ENCODE results near the gene RGSL1. TPM values are rescaled to one million over a fixed set of nuclear protein-coding genes. Genes with fewer than 3 reads are reported as not detected.

RGSL1 gene
- total RNA-seq, 1 experiment from 2014 or later = not detected

GRCh38 chr1:182588500-182589396 is 138.8 kb downstream of the RGSL1 start, which contains the start of gene RNASEL:
Gene RNASEL (minus strand): TSS chr1:182589256. CDS start chr1:182586806, 2,450 bp downstream.
- DNase-seq (ENCODE audit: low read depth) = peak; percentile 77

GRCh38 chr1:182589520-182589919 is 139.6 kb downstream of the RGSL1 start:
- DNase-seq (ENCODE audit: low read depth) = no peak

- DNase-seq (ENCODE audit: low read depth) = no peak
These were observed 140.0 kb downstream of the RGSL1 start for GRCh38 chr1:182589931-182590330.

GRCh38 chr1:182595641-182596240 is 145.8 kb downstream of the RGSL1 start:
- DNase-seq (ENCODE audit: low read depth) = peak; percentile 68

DNA sequence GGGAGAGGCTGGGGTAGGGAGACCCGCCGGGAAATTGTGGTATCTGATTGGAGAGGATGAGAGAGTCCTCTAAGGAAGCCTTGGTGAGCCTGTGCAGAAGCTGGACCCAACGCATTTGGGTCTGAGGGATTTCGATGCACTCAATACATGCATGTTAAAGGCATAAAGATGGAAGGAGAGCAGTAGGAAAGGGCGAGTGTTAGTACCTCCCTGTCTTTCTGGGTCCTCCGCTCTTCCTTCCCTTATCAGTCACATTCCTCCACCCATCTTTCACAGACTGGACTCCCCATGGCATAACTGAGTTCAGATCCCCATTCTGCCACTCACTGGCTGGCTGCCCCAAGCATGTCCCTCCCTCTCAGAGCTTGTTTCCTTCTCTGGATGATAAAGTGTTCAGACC is 147.0 kb downstream of the RGSL1 start:
- DNase-seq (ENCODE audit: low read depth) = no peak

GRCh38 chr1:182598296-182598695 is 148.3 kb downstream of the RGSL1 start:
- no peak for DNase-seq (ENCODE audit: low read depth)

GRCh38 chr1:182599339-182599738 is 149.4 kb downstream of the RGSL1 start:
- no peak for DNase-seq (ENCODE audit: low read depth)

GRCh38 chr1:182600036-182600713 is 150.2 kb downstream of the RGSL1 start:
- DNase-seq (ENCODE audit: low read depth) = no peak

DNA sequence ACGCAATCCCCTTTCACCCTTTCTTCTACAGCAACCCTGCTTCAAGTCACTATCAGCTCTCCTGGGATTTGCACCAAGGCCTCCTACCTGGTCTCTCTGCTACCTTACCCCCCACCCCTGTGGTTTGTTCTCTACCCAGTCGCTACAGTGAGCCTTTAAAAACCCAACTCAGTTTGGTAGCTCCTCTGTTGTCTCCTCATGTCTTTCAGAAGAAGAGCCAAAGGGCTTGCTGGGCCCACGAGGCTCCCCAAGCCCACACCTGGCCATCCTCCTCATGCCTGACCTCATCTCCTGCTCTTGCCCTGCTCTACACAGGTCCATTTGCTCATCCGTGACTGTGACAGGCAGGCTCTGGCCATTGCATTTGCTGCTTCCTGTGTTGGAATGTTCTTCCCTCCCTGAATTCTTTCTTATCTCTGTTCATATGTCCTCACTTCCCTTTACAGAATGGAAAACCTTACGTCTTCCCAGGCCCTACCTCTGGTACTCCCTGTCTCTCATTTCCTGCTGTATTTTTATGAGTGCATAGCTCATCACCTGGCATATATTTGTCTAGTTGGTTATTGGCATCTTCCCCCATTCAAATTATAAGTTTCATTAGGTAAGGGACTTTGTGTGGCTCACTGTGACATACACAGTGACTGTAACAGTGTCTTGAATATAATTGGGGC is 150.9 kb downstream of the RGSL1 start:
- no peak for DNase-seq (ENCODE audit: low read depth)

DNA sequence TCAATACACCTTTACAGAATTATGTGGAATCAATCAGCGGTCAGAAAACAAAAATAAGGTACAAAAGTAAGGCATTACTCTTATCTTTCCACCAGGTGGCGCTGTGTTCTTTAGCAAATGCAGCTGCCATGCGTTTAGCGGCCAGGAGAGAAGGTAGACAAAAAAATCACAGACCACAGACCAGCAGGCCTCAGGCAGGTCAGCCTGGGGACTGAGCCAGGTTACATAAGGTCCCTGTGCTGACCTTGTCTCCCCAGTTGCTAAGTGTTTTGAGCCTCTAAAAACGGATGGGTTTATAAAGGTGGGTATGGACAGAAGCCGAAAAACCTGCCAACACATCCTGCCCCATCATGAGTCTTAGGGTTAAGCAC is 151.5 kb downstream of the RGSL1 start:
- peak; percentile 80 for DNase-seq (ENCODE audit: low read depth)

GRCh38 chr1:182601913-182602312 is 152.0 kb downstream of the RGSL1 start:
- no peak for DNase-seq (ENCODE audit: low read depth)

- no peak for DNase-seq (ENCODE audit: low read depth)
These were observed 153.1 kb downstream of the RGSL1 start for GRCh38 chr1:182602935-182603645.

DNA sequence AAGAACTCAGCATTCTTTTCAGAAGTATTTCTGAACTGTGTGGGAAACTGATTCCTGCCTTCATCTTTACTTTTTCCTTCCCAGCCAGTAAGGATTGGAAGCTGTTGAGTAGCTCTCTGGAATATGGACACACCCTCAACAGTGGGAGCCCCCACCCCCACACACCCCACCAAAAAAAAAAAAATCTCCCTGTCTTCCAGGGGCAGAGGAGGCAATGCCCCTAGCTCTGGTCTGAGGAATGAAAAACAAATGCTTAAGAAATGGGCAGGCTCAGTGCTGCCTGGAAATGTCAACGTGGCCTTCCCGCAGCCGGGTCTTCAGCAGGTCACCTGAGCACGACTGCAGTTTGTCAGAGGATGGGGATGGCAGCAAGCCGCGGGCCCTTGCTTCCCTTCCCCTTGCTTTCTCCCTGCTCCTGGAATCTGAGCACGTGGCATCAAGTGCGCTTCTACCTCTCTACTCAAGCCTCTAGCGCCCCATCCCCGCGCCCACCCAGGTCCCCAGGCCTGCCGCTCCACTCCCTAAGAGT is 153.8 kb downstream of the RGSL1 start:
- DNase-seq (ENCODE audit: low read depth) = peak; percentile 30

DNA sequence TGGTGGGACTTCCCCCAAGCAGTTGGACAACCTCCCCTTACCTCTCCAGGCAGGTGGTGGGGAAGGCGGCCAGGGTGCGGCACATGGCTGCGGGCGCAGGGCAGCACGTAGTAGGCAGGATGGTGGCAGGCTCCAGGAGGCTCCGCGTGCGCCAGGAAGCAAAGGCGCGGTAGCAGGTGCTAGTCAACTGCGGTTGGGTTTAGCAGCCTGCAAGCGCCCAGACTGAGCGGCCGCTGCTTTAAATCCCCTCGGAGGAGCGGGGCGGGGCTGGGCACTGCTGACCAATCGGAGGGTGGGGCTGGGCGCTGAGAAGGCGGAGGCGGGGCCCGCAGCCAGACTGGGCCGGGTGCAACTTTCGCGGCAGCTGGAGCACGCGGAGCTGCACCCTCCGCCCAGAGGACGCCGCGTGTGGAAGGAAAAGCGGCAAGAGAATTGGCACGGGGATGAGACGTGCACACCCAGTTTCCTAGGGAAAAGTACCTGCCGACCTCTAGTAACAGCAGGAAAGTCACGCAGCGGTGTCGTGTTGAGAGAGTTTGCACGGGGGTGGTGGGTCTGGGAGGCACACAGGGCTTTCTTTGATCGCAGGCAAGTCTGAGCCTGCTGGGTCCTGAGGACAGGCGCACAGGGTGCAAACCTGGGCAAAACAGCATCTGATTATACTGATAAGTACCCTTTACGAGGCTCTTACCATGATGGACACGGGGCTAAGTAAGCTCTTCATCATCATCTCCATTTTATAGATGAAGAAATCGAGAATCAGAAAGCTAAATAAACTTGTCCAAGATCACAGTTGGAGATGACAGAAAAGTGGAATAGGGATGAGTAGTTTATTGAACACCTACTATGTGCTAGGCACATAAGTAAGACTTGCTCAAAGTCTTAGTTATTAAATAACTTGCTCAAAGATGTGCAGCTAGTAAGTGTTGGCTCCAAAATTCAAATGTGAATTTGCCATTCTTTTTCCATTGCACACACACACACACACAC is 154.5 kb downstream of the RGSL1 start, which contains the start of gene RGS16:
RGS16 (minus strand) TSS at position 215 of the 990 bp plus-strand sequence; CDS start at position 85, 130 bp downstream.
- peak; percentile 92 for DNase-seq (ENCODE audit: low read depth)

GRCh38 chr1:182607566-182607965 is 157.6 kb downstream of the RGSL1 start:
- DNase-seq (ENCODE audit: low read depth) = no peak

DNA sequence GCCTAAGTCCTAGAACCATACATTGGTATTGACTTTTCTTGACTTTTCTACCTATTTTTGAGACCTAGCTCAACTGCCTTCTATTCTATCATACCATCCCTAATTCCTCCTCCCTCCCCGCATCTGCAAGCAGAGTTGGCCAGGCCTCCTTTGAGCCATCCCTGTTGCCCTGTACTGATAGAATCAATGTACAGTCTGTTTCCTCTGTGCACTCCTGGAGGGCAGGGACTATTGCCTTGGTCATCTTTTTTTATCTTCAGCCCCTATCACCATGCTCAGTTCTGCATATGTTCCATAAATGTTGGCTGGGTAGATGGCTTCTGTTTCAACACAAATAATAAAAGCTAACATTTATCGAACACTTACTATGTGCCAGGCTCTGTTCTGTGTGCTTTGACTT is 158.3 kb downstream of the RGSL1 start:
- DNase-seq (ENCODE audit: low read depth) = no peak

DNA sequence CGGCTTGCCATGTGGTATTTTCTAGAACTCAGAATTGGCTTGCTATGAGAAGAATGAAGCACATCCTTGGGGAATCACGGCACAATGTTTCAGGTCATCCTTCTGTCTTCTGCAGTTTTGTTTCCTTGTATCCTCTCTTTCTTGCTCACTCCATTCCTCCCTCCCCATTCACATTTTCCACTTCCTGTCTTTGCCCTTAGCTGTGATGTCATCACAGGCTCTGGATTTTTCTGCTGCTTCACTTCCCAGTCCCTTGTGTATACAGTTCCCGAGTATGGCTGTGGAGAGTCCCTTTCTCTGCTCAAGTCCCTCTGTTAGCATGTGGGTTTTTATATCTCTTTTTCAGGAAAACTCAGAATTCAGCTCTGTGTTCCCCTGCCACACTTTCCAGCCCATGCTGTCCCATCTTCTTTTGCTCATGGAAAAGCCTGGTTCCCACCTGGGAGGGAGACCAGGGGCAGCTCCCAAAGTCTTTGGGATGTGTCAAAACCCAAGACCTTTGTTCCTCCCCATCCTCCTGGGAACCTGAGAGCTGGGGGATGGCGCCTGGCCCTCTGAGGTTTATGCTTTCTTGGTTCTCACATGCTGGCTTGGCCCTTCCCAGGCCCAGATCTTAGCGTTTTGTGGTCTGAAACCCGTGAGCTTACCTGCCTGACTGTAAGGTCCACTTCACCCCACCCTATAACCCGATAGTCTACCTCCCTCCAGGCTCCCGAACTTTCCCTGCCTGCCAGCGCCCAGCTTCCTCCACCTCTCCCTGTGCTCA is 159.1 kb downstream of the RGSL1 start:
- DNase-seq (ENCODE audit: low read depth) = no peak
